AG09309 (cell line): Measurements from ENCODE around the gene CTAGE1.
A peak's percentile ranks its signal among the peaks of the same experiment; 100 is the strongest.

Experiments used
- DNase-seq: peaks from one replicate; pipeline ENCODE4 v3.0.0-alpha.2; 2010; ENCODE audit warnings: low read depth
- H3K4me3 ChIP-seq: 2 replicates; pipeline ENCODE4 v1.5.1; 2011; ENCODE audit warnings: mild to moderate bottlenecking, low read depth, low read length, moderate library complexity; ENCODE audit not compliant: control insufficient read depth
- TF ChIP-seq, protein P1 (sequence below): IDR thresholded peaks from 2 replicates; pipeline ENCODE4 v1.5.1; 2011; ENCODE audit warnings: mild to moderate bottlenecking, low read depth, low read length, inconsistent platforms; ENCODE audit not compliant: insufficient read depth, control insufficient read depth; ENCODE audit errors: missing control alignments

Gene CTAGE1, protein sequence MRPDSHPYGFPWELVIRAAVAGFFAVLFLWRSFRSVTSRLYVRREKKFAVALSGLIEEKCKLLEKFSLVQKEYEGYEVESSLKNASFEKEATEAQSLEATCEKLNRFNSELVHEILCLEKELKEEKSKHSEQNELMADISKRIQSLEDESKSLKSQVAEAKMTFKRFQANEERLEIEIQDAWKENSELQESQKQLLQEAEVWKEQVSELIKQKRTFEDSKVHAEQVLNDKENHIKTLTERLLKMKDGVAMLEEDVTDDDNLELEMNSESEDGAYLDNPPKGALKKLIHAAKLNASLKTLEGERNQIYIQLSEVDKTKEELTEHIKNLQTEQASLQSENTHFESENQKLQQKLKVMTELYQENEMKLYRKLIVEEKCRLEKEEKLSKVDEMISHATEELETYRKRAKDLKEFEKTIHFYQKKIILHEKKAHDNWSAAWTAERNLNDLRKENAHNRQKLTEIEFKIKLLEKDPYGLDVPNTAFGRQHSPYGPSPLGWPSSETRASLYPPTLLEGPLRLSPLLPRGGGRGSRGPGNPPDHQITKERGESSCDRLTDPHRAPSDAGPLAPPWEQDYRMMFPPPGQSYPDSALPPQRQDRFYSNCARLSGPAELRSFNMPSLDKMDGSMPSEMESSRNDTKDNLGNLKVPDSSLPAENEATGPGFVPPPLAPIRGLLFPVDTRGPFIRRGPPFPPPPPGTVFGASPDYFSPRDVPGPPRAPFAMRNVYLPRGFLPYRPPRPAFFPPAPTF

DNA sequence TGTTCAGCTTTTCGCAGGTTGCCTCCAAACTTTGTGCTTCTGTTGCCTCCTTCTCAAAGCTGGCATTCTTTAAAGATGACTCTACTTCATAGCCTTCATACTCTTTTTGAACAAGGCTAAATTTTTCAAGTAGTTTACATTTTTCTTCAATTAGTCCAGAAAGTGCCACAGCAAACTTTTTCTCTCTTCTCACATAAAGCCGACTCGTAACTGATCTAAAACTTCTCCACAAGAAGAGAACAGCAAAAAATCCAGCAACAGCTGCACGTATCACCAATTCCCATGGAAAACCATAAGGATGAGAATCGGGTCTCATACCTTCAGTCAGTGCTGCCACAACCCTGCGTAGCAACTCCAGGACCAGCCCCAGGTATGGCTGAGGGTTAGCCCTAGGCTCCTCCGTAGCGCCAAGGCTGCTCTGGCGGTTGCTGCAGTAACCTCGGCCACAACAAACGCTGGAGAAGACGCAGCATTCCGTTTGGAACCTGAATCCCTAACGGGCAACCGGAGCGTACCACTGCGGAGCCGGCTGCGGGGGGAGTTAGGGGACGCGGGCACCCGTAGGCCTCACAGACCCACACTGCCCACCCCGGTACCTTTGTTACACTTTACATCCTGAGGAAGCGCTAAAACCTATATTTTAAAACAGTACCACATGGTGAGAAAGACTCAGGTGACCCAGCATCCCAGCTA, at the start of gene CTAGE1:
Gene CTAGE1 (minus strand): TSS at position 420 of the 693 bp plus-strand sequence. CDS start 104 bp downstream, at position 316.
- TF ChIP-seq, protein P1, sequence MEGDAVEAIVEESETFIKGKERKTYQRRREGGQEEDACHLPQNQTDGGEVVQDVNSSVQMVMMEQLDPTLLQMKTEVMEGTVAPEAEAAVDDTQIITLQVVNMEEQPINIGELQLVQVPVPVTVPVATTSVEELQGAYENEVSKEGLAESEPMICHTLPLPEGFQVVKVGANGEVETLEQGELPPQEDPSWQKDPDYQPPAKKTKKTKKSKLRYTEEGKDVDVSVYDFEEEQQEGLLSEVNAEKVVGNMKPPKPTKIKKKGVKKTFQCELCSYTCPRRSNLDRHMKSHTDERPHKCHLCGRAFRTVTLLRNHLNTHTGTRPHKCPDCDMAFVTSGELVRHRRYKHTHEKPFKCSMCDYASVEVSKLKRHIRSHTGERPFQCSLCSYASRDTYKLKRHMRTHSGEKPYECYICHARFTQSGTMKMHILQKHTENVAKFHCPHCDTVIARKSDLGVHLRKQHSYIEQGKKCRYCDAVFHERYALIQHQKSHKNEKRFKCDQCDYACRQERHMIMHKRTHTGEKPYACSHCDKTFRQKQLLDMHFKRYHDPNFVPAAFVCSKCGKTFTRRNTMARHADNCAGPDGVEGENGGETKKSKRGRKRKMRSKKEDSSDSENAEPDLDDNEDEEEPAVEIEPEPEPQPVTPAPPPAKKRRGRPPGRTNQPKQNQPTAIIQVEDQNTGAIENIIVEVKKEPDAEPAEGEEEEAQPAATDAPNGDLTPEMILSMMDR: no peak
- no peak for DNase-seq

DNA sequence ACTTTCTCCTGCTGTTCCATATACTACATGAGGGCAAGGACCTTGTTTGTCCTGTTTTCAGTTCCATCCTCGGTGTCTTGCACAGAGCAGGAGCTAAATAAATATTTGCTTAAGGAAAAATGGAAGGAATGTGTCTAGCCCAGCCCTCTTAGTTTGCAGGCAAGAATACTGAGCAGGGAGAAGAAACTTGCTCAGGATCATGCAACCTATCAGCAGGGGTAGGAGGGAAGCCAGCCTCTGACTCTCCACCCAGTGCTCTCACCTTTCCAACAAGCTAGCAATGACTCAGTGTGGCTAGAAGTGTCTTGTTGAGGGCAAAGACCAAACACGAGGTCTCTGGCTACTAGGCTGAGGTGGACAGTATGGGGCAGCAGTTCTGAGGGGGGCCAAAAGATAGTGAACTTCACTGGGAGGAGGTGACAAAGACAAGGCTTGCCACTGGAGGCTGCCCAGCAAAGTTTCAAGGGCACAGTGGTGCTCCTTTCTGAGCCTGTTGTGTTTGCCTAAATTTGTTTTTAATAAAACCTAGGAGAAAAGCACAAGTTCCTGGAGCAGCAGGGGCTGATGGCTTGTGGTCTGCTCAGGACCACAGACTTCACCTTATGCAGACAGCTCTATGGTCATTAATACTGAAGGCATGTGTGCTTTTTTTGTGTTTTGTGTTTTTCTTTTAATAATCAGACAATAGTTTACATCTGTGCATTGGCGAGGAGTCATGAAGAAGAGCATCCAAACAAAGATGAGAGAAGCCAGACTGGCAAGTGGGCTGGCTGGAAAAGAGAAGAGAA, 49.1 kb upstream of the CTAGE1 start:
- no peak overlapping the region for H3K4me3 ChIP-seq
- no peak for DNase-seq
- TF ChIP-seq, protein P1: no peak

More for the DNA sequence above, at the start of gene CTAGE1:
- H3K4me3 ChIP-seq: no peak within 1 kb of the TSS

DNA sequence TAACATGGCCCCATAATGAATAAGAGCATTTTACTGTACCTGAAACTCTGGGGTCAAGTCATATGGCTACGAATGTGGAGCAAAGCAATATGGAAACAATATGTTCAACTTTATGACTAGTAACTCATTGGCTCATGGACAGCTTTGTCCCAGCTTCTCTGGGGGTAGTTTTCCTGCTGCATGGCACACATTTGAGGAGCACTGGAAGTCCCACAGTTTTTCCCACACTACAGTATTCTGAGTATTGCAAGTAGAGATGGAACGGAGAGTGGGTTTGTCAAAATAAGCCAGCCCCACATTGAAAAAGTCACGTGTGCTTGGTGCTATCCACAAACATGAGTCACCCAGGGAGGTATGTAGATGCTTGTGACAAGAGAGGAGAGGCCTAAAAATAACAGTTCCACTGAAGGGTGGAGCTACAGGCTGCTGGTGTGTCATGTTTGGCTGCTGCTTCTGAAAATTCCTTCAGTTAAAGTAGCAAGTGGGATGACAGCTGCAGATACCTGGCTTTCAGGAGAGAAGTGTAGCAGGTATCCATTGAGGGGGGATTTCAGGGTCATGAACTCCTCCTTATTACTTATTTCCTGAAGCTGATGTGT, 48.2 kb upstream of the CTAGE1 start:
- H3K4me3 ChIP-seq: no peak overlapping the region
- TF ChIP-seq, protein P1: no peak
- peak; percentile 86 for DNase-seq

DNA sequence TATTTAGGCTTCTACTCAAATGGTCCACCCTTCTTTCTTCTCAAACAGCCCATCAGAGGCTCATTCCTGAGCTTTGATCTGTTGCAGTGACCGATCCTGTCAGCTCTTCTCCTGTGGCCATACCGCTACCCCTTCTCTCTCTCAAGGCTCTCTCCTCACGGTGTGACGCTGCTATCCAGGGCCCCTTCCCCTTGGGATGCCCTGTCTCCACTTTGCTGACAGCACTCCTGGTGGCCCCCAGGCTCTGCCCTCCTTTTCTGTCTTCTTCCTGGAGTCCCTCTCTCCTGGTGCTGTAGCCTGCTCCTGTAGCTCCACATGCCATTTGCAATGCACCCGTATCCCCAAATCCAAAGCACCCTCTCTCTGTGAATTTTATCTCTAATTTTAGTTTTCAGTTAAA, 45.4 kb upstream of the CTAGE1 start:
- TF ChIP-seq, protein P1: no peak

DNA sequence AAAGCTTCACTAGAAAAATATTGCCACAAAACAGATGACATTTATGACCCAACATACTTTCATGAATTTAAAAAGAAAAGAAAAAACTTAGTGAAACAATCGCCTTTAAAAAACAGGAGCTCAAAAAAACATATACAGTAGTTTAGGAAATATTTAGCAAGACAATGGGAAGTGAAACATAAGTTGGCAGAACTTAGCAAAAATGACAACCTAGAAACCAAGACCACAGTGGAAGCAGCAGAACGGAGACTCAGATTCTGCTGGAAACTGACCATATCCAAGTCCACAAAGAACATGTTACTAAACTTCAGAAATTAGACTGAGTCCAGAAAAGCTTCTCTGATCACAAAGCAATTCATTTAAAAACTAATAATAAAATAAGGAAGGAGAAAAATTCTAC, 41.8 kb upstream of the CTAGE1 start:
- no peak for DNase-seq
- H3K4me3 ChIP-seq: no peak overlapping the region
- TF ChIP-seq, protein P1: no peak

More for the DNA sequence above, 45.4 kb upstream of the CTAGE1 start:
- no peak for DNase-seq
- no peak overlapping the region for H3K4me3 ChIP-seq
